ENCODE data around the gene THTPA.

The THTPA gene

DNA sequence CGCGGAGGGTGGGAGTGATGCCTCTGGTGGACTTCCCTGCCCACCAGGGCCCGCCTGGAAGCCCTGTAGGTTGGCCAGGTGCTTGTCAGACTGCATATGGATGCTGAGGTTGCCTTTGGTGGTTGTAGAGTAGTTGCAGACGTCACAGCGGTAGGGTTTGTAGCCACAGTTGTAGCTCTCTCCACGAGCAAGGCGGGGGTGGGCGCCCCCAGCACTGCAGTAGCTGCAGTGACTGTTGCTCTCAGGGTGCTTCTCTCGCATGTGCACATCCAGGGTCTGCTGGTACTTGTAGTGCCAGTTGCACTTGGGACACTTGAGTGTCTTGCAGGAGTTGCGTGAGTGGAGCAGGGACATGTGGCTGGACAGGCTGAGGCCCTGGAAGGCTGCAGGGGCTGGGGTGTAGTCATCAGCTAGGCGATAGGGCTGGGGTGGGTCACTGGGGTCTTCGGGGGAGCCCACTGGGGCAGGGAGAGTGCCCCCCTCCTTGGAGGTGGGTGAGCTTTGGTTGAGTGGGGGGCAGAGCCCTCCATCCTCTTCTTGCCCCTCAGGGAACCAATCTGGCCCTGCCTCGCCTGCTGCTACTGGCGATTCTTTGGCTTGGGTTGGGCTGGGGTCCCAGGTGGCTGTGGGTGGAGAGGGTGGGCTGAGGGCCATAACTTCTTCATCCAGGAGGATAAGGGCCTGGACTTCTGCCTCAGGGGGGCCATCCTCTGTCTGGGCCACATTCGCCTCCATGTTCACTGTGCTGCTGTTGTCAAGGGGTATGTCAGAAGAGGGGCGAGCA lies 22.2 kb upstream of the THTPA start:
- TF ChIP-seq FOXM1 (IDR thresholded peaks at IDR 0.05; ENCODE audit: borderline replicate concordance, low read depth) (no peak), EP300 (IDR thresholded peaks at IDR 0.05; ENCODE audit: borderline replicate concordance) (no peak)

DNA sequence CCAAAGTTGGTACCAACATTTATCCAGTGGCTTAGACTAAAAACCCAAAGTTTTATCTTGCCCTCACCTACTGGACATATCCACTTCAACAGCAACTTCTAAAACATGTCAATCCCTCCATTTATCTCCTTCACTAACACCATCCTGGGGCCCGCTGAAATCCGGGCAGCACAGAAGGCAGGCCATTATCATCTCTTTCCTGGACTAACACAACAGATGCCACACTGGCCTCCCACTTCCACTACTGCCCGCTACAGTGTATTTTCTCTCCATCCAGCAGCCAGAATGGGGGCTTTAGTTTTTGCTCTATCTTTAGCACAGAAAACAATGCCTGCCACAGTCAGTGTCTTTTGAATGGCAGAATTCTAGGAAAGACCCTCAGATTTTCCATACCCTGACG lies 20.1 kb upstream of the THTPA start:
- TF ChIP-seq NFIC (IDR thresholded peaks at IDR 0.05), result no peak
- no peak for TF ChIP-seq TCF12 (IDR thresholded peaks at IDR 0.05; ENCODE audit: low read depth)
- TF ChIP-seq CREB1 (IDR thresholded peaks at IDR 0.05; ENCODE audit: low read depth), result no peak
- TF ChIP-seq ZBTB7A (IDR thresholded peaks at IDR 0.05; ENCODE audit: low read depth), result no peak

DNA sequence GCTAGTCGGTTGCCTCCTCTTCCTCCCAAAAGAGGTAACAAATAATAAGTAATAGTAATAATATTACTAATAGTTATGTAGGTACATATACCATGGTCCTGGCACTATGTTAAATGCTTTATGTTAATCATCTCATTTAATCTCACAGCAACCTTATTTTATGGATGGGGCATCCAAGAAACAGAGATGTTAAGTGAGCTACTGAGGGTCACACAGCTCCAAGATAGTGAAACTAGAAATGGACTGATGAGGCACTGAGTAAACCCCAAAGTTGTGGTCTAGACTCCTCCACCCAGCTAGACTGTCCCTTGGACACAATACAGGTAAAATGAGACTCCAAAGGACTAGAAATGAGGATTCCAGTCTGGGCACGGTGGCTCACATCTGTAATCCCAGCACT lies 19.6 kb upstream of the THTPA start:
- TF ChIP-seq CREB1 (IDR thresholded peaks at IDR 0.05; ENCODE audit: low read depth), result no peak
- no peak for TF ChIP-seq EP300 (IDR thresholded peaks at IDR 0.05; ENCODE audit: borderline replicate concordance)
- TF ChIP-seq ZBTB7A (IDR thresholded peaks at IDR 0.05; ENCODE audit: low read depth), result no peak
- TF ChIP-seq TCF12 (IDR thresholded peaks at IDR 0.05; ENCODE audit: low read depth), result no peak
- no peak for TF ChIP-seq EGR1 (IDR thresholded peaks at IDR 0.05)
- TF ChIP-seq, protein P1, sequence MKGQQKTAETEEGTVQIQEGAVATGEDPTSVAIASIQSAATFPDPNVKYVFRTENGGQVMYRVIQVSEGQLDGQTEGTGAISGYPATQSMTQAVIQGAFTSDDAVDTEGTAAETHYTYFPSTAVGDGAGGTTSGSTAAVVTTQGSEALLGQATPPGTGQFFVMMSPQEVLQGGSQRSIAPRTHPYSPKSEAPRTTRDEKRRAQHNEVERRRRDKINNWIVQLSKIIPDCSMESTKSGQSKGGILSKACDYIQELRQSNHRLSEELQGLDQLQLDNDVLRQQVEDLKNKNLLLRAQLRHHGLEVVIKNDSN (IDR thresholded peaks at IDR 0.05), result no peak
- no peak for TF ChIP-seq MAX (IDR thresholded peaks at IDR 0.05)
- TF ChIP-seq CEBPB (IDR thresholded peaks at IDR 0.05), result no peak
- no peak for TF ChIP-seq RAD21 (IDR thresholded peaks at IDR 0.05; ENCODE audit: low read depth)
- no peak for TF ChIP-seq TEAD4 (IDR thresholded peaks at IDR 0.05)
- TF ChIP-seq, protein P2, sequence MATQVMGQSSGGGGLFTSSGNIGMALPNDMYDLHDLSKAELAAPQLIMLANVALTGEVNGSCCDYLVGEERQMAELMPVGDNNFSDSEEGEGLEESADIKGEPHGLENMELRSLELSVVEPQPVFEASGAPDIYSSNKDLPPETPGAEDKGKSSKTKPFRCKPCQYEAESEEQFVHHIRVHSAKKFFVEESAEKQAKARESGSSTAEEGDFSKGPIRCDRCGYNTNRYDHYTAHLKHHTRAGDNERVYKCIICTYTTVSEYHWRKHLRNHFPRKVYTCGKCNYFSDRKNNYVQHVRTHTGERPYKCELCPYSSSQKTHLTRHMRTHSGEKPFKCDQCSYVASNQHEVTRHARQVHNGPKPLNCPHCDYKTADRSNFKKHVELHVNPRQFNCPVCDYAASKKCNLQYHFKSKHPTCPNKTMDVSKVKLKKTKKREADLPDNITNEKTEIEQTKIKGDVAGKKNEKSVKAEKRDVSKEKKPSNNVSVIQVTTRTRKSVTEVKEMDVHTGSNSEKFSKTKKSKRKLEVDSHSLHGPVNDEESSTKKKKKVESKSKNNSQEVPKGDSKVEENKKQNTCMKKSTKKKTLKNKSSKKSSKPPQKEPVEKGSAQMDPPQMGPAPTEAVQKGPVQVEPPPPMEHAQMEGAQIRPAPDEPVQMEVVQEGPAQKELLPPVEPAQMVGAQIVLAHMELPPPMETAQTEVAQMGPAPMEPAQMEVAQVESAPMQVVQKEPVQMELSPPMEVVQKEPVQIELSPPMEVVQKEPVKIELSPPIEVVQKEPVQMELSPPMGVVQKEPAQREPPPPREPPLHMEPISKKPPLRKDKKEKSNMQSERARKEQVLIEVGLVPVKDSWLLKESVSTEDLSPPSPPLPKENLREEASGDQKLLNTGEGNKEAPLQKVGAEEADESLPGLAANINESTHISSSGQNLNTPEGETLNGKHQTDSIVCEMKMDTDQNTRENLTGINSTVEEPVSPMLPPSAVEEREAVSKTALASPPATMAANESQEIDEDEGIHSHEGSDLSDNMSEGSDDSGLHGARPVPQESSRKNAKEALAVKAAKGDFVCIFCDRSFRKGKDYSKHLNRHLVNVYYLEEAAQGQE (IDR thresholded peaks at IDR 0.05; ENCODE audit: low read depth), result no peak
- no peak for TF ChIP-seq NFIC (IDR thresholded peaks at IDR 0.05)
- no peak for TF ChIP-seq FOXM1 (IDR thresholded peaks at IDR 0.05; ENCODE audit: borderline replicate concordance, low read depth)
- no peak for TF ChIP-seq YY1 (IDR thresholded peaks at IDR 0.05; ENCODE audit: low read depth)
- TF ChIP-seq TAF1 (IDR thresholded peaks at IDR 0.05; ENCODE audit: low read depth), result no peak

- TF ChIP-seq ZBTB7A (IDR thresholded peaks at IDR 0.05; ENCODE audit: low read depth) (no peak), TCF12 (IDR thresholded peaks at IDR 0.05; ENCODE audit: low read depth) (no peak), TEAD4 (IDR thresholded peaks at IDR 0.05) (no peak), CEBPB (IDR thresholded peaks at IDR 0.05) (no peak), FOXM1 (IDR thresholded peaks at IDR 0.05; ENCODE audit: borderline replicate concordance, low read depth) (no peak), MAX (IDR thresholded peaks at IDR 0.05) (no peak), CREB1 (IDR thresholded peaks at IDR 0.05; ENCODE audit: low read depth) (no peak)
- TF ChIP-seq, protein P1 (IDR thresholded peaks at IDR 0.05), result no peak
Measured at GRCh38 chr14:23537351-23538049, 18.6 kb upstream of the THTPA start.

GRCh38 chr14:23538050-23538718 lies 17.9 kb upstream of the THTPA start:
- no peak for TF ChIP-seq RAD21 (IDR thresholded peaks at IDR 0.05; ENCODE audit: low read depth)
- no peak for TF ChIP-seq TCF12 (IDR thresholded peaks at IDR 0.05; ENCODE audit: low read depth)
- no peak for TF ChIP-seq EP300 (IDR thresholded peaks at IDR 0.05; ENCODE audit: borderline replicate concordance)
- TF ChIP-seq TEAD4 (IDR thresholded peaks at IDR 0.05), result no peak
- TF ChIP-seq ZBTB7A (IDR thresholded peaks at IDR 0.05; ENCODE audit: low read depth), result no peak

DNA sequence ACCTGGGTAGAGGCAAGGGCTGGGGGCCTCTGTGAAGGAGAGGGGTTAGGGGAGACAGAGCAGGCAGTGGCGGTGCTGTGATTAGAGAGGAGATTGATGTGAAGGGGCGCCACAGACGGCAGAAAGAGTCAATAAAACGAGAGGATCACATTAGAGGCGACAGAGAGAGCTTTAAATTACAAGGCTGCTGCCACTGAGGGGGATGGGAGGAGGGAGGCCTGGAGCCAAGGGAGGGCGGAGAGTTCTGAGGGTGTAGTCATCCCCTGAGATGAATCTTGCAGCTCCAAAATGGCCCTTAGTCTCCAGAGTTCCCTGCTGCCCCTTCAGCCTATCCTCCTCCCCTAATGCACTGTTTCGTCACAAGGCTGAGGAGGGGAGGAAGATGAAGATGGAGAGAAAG lies 17.3 kb upstream of the THTPA start:
- no peak for TF ChIP-seq EP300 (IDR thresholded peaks at IDR 0.05; ENCODE audit: borderline replicate concordance)
- no peak for TF ChIP-seq ZBTB7A (IDR thresholded peaks at IDR 0.05; ENCODE audit: low read depth)
- TF ChIP-seq TAF1 (IDR thresholded peaks at IDR 0.05; ENCODE audit: low read depth), result no peak
- no peak for TF ChIP-seq NFIC (IDR thresholded peaks at IDR 0.05)
- no peak for TF ChIP-seq YY1 (IDR thresholded peaks at IDR 0.05; ENCODE audit: low read depth)
- TF ChIP-seq, protein P1 (IDR thresholded peaks at IDR 0.05), result no peak
- TF ChIP-seq FOXM1 (IDR thresholded peaks at IDR 0.05; ENCODE audit: borderline replicate concordance, low read depth), result no peak
- TF ChIP-seq, protein P2 (IDR thresholded peaks at IDR 0.05; ENCODE audit: low read depth), result no peak
- TF ChIP-seq MAX (IDR thresholded peaks at IDR 0.05), result no peak
- no peak for TF ChIP-seq CREB1 (IDR thresholded peaks at IDR 0.05; ENCODE audit: low read depth)
- no peak for TF ChIP-seq TCF12 (IDR thresholded peaks at IDR 0.05; ENCODE audit: low read depth)
- TF ChIP-seq CEBPB (IDR thresholded peaks at IDR 0.05), result no peak
- TF ChIP-seq RAD21 (IDR thresholded peaks at IDR 0.05; ENCODE audit: low read depth), result no peak
- no peak for TF ChIP-seq EGR1 (IDR thresholded peaks at IDR 0.05)

All from Ishikawa (cell line).